ENCODE data around the gene BMP7. TPM values are rescaled to one million over a fixed set of nuclear protein-coding genes. Genes with fewer than 3 reads are reported as not detected.

The BMP7 gene
- total and polyA plus RNA-seq, 2 donors (not counting 3 experiments of a cell fraction or from before 2014, with no cell fraction given), result not detected

- POLR2A ChIA-PET, result no interaction called here
- intact Hi-C loops (cut with micrococcal nuclease) (no loop called here), dilution Hi-C loops (cut with MboI; ENCODE audit: extremely low pct_ligation_motif_present, low sequenced_read_pairs) (no loop called here)
- H3K4me1 ChIP-seq (ENCODE audit: control insufficient read depth, extremely low read depth, insufficient read depth, low read length), result no peaks in the 10 kb centered on the region
- no peak overlapping the region for H3K27ac ChIP-seq (ENCODE audit: insufficient read depth, low read depth, low read length)
- CTCF ChIA-PET, result no interaction called here
- no peaks in the 10 kb centered on the region for H3K36me3 ChIP-seq (ENCODE audit: control insufficient read depth in 2 of 2, extremely low read depth in 1 of 2, insufficient read depth in 2 of 2, low read length in 2 of 2)
- H3K27me3 ChIP-seq (ENCODE audit: control insufficient read depth in 2 of 2, insufficient read depth in 2 of 2, low read length in 2 of 2), result no peaks in the 10 kb centered on the region
- no peak overlapping the region for H3K4me3 ChIP-seq (replicated peaks in 1 of 3; ENCODE audit: insufficient read depth in 1 of 3, low read depth in 1 of 3, low read length in 3 of 3)
- no peak for DNase-seq (ENCODE audit: low read depth, low spot score)
- H3K9ac ChIP-seq (replicated peaks; ENCODE audit: extremely low read depth, insufficient read depth, low read length), result no peak overlapping the region
- H3K4me2 ChIP-seq (ENCODE audit: insufficient read depth, low read length), result no peak overlapping the region
- no peaks in the 10 kb centered on the region for H3K9me3 ChIP-seq (replicated peaks; ENCODE audit: control insufficient read depth, insufficient read depth, low read length)
- TF ChIP-seq JUN (IDR thresholded peaks at IDR 0.05; ENCODE audit: borderline replicate concordance, insufficient read depth, insufficient read length, low read depth) (no peak), MYC (IDR thresholded peaks at IDR 0.05; ENCODE audit: low read depth, low read length) (no peak), GATA2 (IDR thresholded peaks at IDR 0.05; ENCODE audit: insufficient read depth, insufficient read length, low read depth, low read length) (no peak), EZH2 (IDR thresholded peaks at IDR 0.05; ENCODE audit: borderline replicate concordance, low read depth, low read length, severe bottlenecking) (no peak), CTCF (IDR thresholded peaks at IDR 0.05; ENCODE audit: extremely low read depth in 1 of 2, insufficient read depth in 1 of 2, low read depth in 1 of 2, low read length in 2 of 2) (no peak), FOS (IDR thresholded peaks at IDR 0.05; ENCODE audit: borderline replicate concordance, insufficient read depth, low read length) (no peak), POLR2AphosphoS5 (IDR thresholded peaks at IDR 0.05; ENCODE audit: insufficient read depth, low read depth, low read length) (no peak), MAX (IDR thresholded peaks at IDR 0.05; ENCODE audit: insufficient read depth, insufficient read length) (no peak), POLR2A (IDR thresholded peaks at IDR 0.05; ENCODE audit: low read depth, low read length) (no peak)
- no peak overlapping the region for H2AFZ ChIP-seq (ENCODE audit: low read depth, low read length)
- H3K79me2 ChIP-seq (ENCODE audit: control insufficient read depth, insufficient read depth, low read length), result no peaks in the 10 kb centered on the region
- no TSS peak for BruUV-seq (replicated peaks)
- H3K9me1 ChIP-seq (replicated peaks; ENCODE audit: control insufficient read depth, extremely low read depth, insufficient read depth, low read length), result no peaks in the 10 kb centered on the region
- FAIRE-seq, result no peak
- no peaks in the 10 kb centered on the region for H4K20me1 ChIP-seq (replicated peaks; ENCODE audit: control insufficient read depth, extremely low read depth, insufficient read depth, low read length)
Measured at GRCh38 chr20:57141492-57141891, 124.9 kb downstream of the BMP7 start.

All from endothelial cell of umbilical vein (primary cell).